Measurements from ENCODE around the gene SLC9A1. TPM values are rescaled to one million over a fixed set of nuclear protein-coding genes. Genes with fewer than 3 reads are reported as not detected.
"Not testable (repeated sequence)": the region's sequence is repeated elsewhere in the genome, so short reads cannot be mapped to it uniquely, and the experiment has no call there.

Gene SLC9A1
- total and polyA plus RNA-seq, 8 donors, result 16.3 to 132 (median 27.9) TPM

- no peak overlapping the region for H3K27ac ChIP-seq
- no peak for DNase-seq
- intact Hi-C loops (cut with DNase I; ENCODE audit: low total_unique reads), result no loop called here
- no peak overlapping the region for H3K4me3 ChIP-seq
- no peaks in the 10 kb centered on the region for H3K27me3 ChIP-seq
- H3K9me3 ChIP-seq, result peaks cover 0 to 10% (median 4%) of the 10 kb centered on the region in 4 donors
- TF ChIP-seq POLR2A (IDR thresholded peaks at IDR 0.05), result no peak
- TF ChIP-seq POLR2AphosphoS5 (IDR thresholded peaks at IDR 0.05), result no peak
- TF ChIP-seq, protein P1, sequence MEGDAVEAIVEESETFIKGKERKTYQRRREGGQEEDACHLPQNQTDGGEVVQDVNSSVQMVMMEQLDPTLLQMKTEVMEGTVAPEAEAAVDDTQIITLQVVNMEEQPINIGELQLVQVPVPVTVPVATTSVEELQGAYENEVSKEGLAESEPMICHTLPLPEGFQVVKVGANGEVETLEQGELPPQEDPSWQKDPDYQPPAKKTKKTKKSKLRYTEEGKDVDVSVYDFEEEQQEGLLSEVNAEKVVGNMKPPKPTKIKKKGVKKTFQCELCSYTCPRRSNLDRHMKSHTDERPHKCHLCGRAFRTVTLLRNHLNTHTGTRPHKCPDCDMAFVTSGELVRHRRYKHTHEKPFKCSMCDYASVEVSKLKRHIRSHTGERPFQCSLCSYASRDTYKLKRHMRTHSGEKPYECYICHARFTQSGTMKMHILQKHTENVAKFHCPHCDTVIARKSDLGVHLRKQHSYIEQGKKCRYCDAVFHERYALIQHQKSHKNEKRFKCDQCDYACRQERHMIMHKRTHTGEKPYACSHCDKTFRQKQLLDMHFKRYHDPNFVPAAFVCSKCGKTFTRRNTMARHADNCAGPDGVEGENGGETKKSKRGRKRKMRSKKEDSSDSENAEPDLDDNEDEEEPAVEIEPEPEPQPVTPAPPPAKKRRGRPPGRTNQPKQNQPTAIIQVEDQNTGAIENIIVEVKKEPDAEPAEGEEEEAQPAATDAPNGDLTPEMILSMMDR (IDR thresholded peaks at IDR 0.05), result no peak
- TF ChIP-seq EP300 (IDR thresholded peaks at IDR 0.05), result no peak
- H3K4me1 ChIP-seq, result no peaks in the 10 kb centered on the region
- WGBS, 5 donors, result 92 to 96% (median 95%) methylated on average over 21 to 26 of the region's 26 CpGs
- no peaks in the 10 kb centered on the region for H3K36me3 ChIP-seq
Measured at GRCh38 chr1:27176954-27177353, 22.0 kb upstream of the SLC9A1 start.

DNA sequence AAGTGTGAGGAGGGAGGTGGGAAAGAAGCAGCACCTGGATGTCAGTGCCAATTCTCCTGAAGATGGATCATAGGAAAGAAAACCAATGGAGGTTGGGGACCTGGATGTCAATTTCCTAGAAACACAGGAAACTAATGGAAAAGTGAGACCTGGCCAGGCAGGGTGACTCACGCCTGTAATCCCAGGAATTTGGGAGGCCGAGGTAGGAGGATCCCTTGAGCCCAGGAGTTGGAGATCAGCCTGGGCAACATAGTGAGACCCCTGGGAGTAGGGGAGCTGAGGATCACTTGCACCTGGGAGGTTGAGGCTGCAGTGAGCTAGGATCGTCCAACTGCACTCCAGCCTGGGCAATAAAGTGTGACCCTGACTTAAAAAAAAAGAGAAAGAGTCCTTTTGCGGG is 21.4 kb upstream of the SLC9A1 start:
- Histone ChIP-seq H3K4me1 (no peaks in the 10 kb centered on the region), H3K36me3 (no peaks in the 10 kb centered on the region), H3K4me3 (no peak overlapping the region), H3K9me3 (peaks cover 0 to 4% (median 1%) of the 10 kb centered on the region in 4 donors), H3K27ac (no peak overlapping the region), H3K27me3 (no peaks in the 10 kb centered on the region)
- 88 to 92% (median 92%) methylated on average over 4 of the region's 4 CpGs for WGBS, 5 donors
- TF ChIP-seq, protein P1 (IDR thresholded peaks at IDR 0.05), result no peak
- TF ChIP-seq POLR2AphosphoS5 (IDR thresholded peaks at IDR 0.05) (no peak), EP300 (IDR thresholded peaks at IDR 0.05) (no peak), POLR2A (IDR thresholded peaks at IDR 0.05) (no peak)
- no peak for DNase-seq
- intact Hi-C loops (cut with DNase I; ENCODE audit: low total_unique reads), result no loop called here

GRCh38 chr1:27172992-27173391 is 18.1 kb upstream of the SLC9A1 start:
- H3K4me3 ChIP-seq; H3K27ac ChIP-seq; H3K36me3 ChIP-seq; intact Hi-C loops (cut with DNase I; ENCODE audit: low total_unique reads); H3K27me3 ChIP-seq; H3K9me3 ChIP-seq; DNase-seq; H3K4me1 ChIP-seq: not testable (repeated sequence)
- WGBS, 5 donors, result 85 to 92% (median 88%) methylated on average over 5 of the region's 5 CpGs

DNA sequence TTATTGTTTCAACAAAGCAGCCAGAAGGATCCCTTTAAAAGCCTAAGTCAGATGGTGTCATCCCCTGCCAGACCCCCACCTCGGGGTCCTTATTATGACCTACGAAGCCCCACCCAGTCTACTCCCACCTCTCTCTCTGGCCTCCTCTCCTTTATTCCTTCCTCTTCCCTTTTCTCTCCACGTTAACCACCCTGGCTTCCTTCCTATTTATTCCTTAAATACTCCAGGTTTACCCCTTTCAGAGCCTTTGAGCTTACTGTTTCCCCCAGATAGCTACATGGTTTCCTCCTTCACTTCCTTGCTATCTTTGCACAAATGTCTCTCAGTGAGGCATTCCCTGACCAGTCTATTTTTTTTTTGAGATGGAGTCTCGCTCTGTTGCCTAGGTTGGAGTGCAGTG is 12.0 kb upstream of the SLC9A1 start:
- no peak overlapping the region for H3K4me3 ChIP-seq
- H3K36me3 ChIP-seq, result no peaks in the 10 kb centered on the region
- H3K27me3 ChIP-seq, result no peaks in the 10 kb centered on the region
- H3K27ac ChIP-seq, result no peak overlapping the region
- TF ChIP-seq POLR2AphosphoS5 (IDR thresholded peaks at IDR 0.05) (no peak), EP300 (IDR thresholded peaks at IDR 0.05) (no peak), POLR2A (IDR thresholded peaks at IDR 0.05) (no peak)
- TF ChIP-seq, protein P1 (IDR thresholded peaks at IDR 0.05), result no peak
- no peaks in the 10 kb centered on the region for H3K9me3 ChIP-seq
- no peak for DNase-seq
- no peaks in the 10 kb centered on the region for H3K4me1 ChIP-seq
- intact Hi-C loops (cut with DNase I; ENCODE audit: low total_unique reads), result no loop called here
- WGBS, 5 donors, result 52 to 77% (median 71%) methylated on average over 4 of the region's 4 CpGs

DNA sequence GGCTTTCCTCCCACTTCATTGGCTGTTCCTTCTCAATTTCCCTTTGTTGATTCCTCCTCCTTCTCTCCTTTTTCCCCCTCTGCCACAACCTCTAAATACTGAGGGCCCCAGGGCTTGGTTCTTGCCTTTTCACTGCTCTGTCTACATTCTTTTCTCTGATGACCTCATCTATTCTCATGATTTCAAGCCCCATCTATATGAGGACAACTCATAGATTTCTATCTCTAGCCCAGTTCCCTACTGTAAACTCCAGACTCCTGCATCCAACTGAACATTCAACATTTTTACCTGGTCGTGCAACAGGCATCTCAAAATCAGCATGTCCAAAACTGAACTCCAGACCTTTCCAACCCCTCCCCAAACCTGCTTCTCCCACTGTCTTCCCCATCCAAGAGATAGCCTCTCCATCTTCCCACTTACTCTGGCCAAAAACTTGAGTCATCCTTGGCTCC is 11.5 kb upstream of the SLC9A1 start:
- intact Hi-C loops (cut with DNase I; ENCODE audit: low total_unique reads), result no loop called here
- WGBS, 5 donors, result 63 to 84% (median 77%) methylated on average over 1 of the region's 1 CpG
- Histone ChIP-seq H3K27ac (no peak overlapping the region), H3K4me1 (peaks cover 0 to 2% (median 0%) of the 10 kb centered on the region in 4 donors), H3K27me3 (no peaks in the 10 kb centered on the region), H3K36me3 (no peaks in the 10 kb centered on the region), H3K4me3 (no peak overlapping the region), H3K9me3 (no peaks in the 10 kb centered on the region)
- TF ChIP-seq, protein P1 (IDR thresholded peaks at IDR 0.05), result no peak
- TF ChIP-seq POLR2A (IDR thresholded peaks at IDR 0.05) (no peak), POLR2AphosphoS5 (IDR thresholded peaks at IDR 0.05) (no peak), EP300 (IDR thresholded peaks at IDR 0.05) (no peak)
- DNase-seq, result no peak
